Measurements from ENCODE around the gene POLE2. TPM values are rescaled to one million over a fixed set of nuclear protein-coding genes. Genes with fewer than 3 reads are reported as not detected.

The POLE2 gene
- total RNA-seq, 2 experiments from 2014 or later = 28.6 to 30.3 TPM

DNA sequence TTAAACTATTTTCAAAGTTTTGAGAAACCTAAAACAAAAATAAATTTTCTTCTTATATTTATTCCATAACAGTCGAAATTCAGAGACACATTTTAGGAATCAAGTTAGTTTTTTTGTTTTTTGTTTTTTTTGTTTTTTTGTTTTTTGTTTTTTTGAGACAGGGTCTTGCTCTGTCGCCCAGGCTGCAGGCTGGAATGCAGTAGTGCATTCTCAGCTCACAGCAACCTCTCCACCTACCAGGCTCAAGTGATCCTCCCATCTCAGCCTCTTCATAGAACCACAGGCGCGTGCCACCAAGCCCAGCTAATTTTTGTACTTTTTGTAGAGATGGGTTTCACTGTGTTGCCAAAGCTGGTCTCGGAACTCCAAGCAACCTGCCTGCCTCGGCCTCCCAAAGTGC lies 34.5 kb downstream of the POLE2 start:
- H3K9me3 ChIP-seq (ENCODE audit: low read length) = no peaks in the 10 kb centered on the region
- no peak overlapping the region for H3K4me2 ChIP-seq (ENCODE audit: low read length)
- no peak overlapping the region for H3K27ac ChIP-seq (ENCODE audit: low read depth, low read length, poor library complexity, severe bottlenecking)
- no peaks in the 10 kb centered on the region for H4K20me1 ChIP-seq (ENCODE audit: insufficient read depth, low read length)
- H2AFZ ChIP-seq (ENCODE audit: low read length) = no peak overlapping the region
- intact Hi-C loops (cut with micrococcal nuclease; ENCODE audit: unreplicated experiment) = no loop called here
- no peaks in the 10 kb centered on the region for H3K9me2 ChIP-seq (ENCODE audit: insufficient read depth, low read length)
- no peak overlapping the region for H3K4me3 ChIP-seq (ENCODE audit: low read depth, low read length, poor library complexity, severe bottlenecking)
- no TSS peak for BruUV-seq (replicated peaks)
- H3K4me1 ChIP-seq (ENCODE audit: insufficient read depth, low read length, poor library complexity, severe bottlenecking) = no peaks in the 10 kb centered on the region
- peaks cover 46% of the 10 kb centered on the region for H3K36me3 ChIP-seq (ENCODE audit: insufficient read depth, low read length)
- no peak for DNase-seq (ENCODE audit: low spot score)
- ChIA-PET CTCF (ENCODE audit: unreplicated experiment) (no interaction called here), POLR2A (no interaction called here)
- peaks cover 7% of the 10 kb centered on the region; the same call in 1 of the 2 replicates for H3K79me2 ChIP-seq (ENCODE audit: insufficient read depth, low read depth, low read length)
- no peak for TF ChIP-seq EZH2phosphoT487 (IDR thresholded peaks at IDR 0.05; ENCODE audit: borderline replicate concordance, low read depth, low read length)
- TF ChIP-seq, protein P1, sequence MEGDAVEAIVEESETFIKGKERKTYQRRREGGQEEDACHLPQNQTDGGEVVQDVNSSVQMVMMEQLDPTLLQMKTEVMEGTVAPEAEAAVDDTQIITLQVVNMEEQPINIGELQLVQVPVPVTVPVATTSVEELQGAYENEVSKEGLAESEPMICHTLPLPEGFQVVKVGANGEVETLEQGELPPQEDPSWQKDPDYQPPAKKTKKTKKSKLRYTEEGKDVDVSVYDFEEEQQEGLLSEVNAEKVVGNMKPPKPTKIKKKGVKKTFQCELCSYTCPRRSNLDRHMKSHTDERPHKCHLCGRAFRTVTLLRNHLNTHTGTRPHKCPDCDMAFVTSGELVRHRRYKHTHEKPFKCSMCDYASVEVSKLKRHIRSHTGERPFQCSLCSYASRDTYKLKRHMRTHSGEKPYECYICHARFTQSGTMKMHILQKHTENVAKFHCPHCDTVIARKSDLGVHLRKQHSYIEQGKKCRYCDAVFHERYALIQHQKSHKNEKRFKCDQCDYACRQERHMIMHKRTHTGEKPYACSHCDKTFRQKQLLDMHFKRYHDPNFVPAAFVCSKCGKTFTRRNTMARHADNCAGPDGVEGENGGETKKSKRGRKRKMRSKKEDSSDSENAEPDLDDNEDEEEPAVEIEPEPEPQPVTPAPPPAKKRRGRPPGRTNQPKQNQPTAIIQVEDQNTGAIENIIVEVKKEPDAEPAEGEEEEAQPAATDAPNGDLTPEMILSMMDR (conservative IDR thresholded peaks at IDR 0.05; ENCODE audit: low read length) = no peak

DNA sequence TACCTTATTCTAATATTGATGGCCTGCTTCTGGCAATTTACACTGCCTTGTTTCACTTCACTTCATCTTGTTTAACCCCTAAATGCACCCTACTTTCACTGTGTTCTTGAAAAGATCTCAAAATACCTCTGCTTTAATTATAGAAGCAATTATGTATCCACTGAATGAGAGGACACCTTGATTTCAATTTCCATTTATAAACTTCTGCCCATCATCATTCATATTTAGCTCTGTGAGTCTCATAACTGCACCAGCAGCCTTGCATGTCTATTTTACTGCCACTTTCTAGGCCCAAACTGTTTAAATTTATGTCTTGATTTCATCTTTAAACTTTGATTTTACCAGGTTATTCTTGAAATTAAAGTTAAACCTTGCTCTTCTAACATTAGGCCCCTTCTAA lies 45.9 kb downstream of the POLE2 start:
- POLR2A ChIA-PET = interaction anchor here (0.7 to 1.4 kb wide), 3 partner anchors 21 to 172 kb away, joined by 3 read pairs; no protein-coding TSS in a partner anchor
- H3K36me3 ChIP-seq (ENCODE audit: insufficient read depth, low read length) = peaks cover 76% of the 10 kb centered on the region
- BruUV-seq (replicated peaks) = no TSS peak
- H3K9me2 ChIP-seq (ENCODE audit: insufficient read depth, low read length) = no peaks in the 10 kb centered on the region
- H2AFZ ChIP-seq (ENCODE audit: low read length) = no peak overlapping the region
- TF ChIP-seq, protein P1 (conservative IDR thresholded peaks at IDR 0.05; ENCODE audit: low read length) = no peak
- H3K4me1 ChIP-seq (ENCODE audit: insufficient read depth, low read length, poor library complexity, severe bottlenecking) = peaks cover 14% of the 10 kb centered on the region
- H3K4me3 ChIP-seq (ENCODE audit: low read depth, low read length, poor library complexity, severe bottlenecking) = no peak overlapping the region
- no peak for DNase-seq (ENCODE audit: low spot score)
- peak overlapping the region; percentile 9 for H3K27ac ChIP-seq (ENCODE audit: low read depth, low read length, poor library complexity, severe bottlenecking)
- peaks cover 42% of the 10 kb centered on the region; the same call in 1 of the 2 replicates for H3K79me2 ChIP-seq (ENCODE audit: insufficient read depth, low read depth, low read length)
- H4K20me1 ChIP-seq (ENCODE audit: insufficient read depth, low read length) = no peaks in the 10 kb centered on the region
- peak overlapping the region; percentile 17; the same call in 1 of the 2 replicates for H3K4me2 ChIP-seq (ENCODE audit: low read length)
- no peaks in the 10 kb centered on the region for H3K9me3 ChIP-seq (ENCODE audit: low read length)
- CTCF ChIA-PET (ENCODE audit: unreplicated experiment) = no interaction called here
- intact Hi-C loops (cut with micrococcal nuclease; ENCODE audit: unreplicated experiment) = no loop called here

DNA sequence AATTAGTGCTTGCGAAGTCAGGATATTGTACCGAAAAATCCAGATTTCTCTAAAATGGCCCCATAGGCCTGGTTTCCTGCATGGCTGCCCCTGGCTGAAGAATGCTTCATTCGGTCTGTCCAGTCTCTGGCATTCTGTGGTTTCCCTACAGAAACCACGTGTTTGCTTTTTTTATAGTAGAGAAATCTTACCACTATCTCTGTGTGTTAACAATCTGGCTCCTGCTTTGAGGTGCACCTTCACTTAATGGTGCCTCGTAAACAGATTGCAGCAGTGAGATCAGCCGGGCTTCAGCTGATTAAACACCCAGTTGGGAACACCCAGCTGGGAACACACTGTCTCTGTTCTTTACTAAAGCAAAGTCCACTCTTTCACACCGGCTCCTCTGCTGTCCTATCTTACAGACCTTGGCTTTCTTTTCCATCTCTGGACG lies 46.3 kb downstream of the POLE2 start:
- H4K20me1 ChIP-seq (ENCODE audit: insufficient read depth, low read length) = no peaks in the 10 kb centered on the region
- TF ChIP-seq, protein P1 (conservative IDR thresholded peaks at IDR 0.05; ENCODE audit: low read length) = no peak
- TF ChIP-seq EZH2phosphoT487 (IDR thresholded peaks at IDR 0.05; ENCODE audit: borderline replicate concordance, low read depth, low read length) = no peak
- no peaks in the 10 kb centered on the region for H3K9me2 ChIP-seq (ENCODE audit: insufficient read depth, low read length)
- peaks cover 47% of the 10 kb centered on the region for H3K79me2 ChIP-seq (ENCODE audit: insufficient read depth, low read depth, low read length)
- H3K4me1 ChIP-seq (ENCODE audit: insufficient read depth, low read length, poor library complexity, severe bottlenecking) = peaks cover 14% of the 10 kb centered on the region
- no peaks in the 10 kb centered on the region for H3K9me3 ChIP-seq (ENCODE audit: low read length)
- intact Hi-C loops (cut with micrococcal nuclease; ENCODE audit: unreplicated experiment) = no loop called here
- H3K27ac ChIP-seq (ENCODE audit: low read depth, low read length, poor library complexity, severe bottlenecking) = peak overlapping the region; percentile 9
- H3K4me2 ChIP-seq (ENCODE audit: low read length) = peak overlapping the region; percentile 17; the same call in 1 of the 2 replicates
- BruUV-seq (replicated peaks) = no TSS peak
- H2AFZ ChIP-seq (ENCODE audit: low read length) = no peak overlapping the region
- peaks cover 76% of the 10 kb centered on the region for H3K36me3 ChIP-seq (ENCODE audit: insufficient read depth, low read length)
- CTCF ChIA-PET (ENCODE audit: unreplicated experiment) = no interaction called here
- no peak for DNase-seq (ENCODE audit: low spot score)
- POLR2A ChIA-PET = interaction anchor here (0.7 to 1.4 kb wide), 3 partner anchors 9 to 172 kb away, joined by 3 read pairs; no protein-coding TSS in a partner anchor
- H3K4me3 ChIP-seq (ENCODE audit: low read depth, low read length, poor library complexity, severe bottlenecking) = no peak overlapping the region

Measured in OCI-LY7 (cell line).